K562 (cell line): Measurements from ENCODE around the gene NCMAP. TPM values are rescaled to one million over a fixed set of nuclear protein-coding genes. Genes with fewer than 3 reads are reported as not detected.
"Not testable (repeated sequence)": the region's sequence is repeated elsewhere in the genome, so short reads cannot be mapped to it uniquely, and the experiment has no call there.

Experiments used
- ATAC-seq: fragments of 200-7000 bp; cut with Tn5 transposase; 3 replicates; pipeline ENCODE4 v1.9.1; 2020; ENCODE audit warnings: moderate library complexity
- BruUV-seq: library from RNA; stranded (reverse); fragments of 400-500 nt; replicated peaks from 2 replicates; lab custom pipeline; 2021; lab: Mats Ljungman, UMichigan
- CTCF ChIA-PET: fragments of 300-600 bp; formaldehyde crosslinking; extraction: SDS; loops from one replicate; lab custom pipeline; 2021; ENCODE audit warnings: low intra/inter-chr PET ratio; lab: Yijun Ruan, JAX
- POLR2A ChIA-PET: fragments of 300-600, 350-650 bp; sonication (Branson Sonifier 250); formaldehyde crosslinking; extraction: SDS; loops from one replicate; lab custom pipeline; 2021; ENCODE audit warnings: antibody characterized with exemption, inconsistent platforms; lab: Yijun Ruan, JAX
- DNase-seq, 4 experiments: peaks; one replicate each; pipeline versions ENCODE4 v3.0.0 to v3.0.0-alpha.2; 2011 to 2018; ENCODE audit warnings: low spot score in 3 of 4, mixed read lengths in 3 of 4; ENCODE audit errors: extremely low read depth in 1 of 4
- FAIRE-seq: peaks from 2 replicates; lab custom pipeline; 2011; peaks lifted over from hg19 to GRCh38; lab: Jason Lieb, UNC
- H2AFZ ChIP-seq: 2 replicates; pipeline ENCODE4 v1.6.0; 2011; ENCODE audit warnings: low read depth, low read length, control low read depth, inconsistent platforms
- H3K27ac ChIP-seq: fragments of 200-600 bp; 3 replicates; pipeline ENCODE4 v1.8.0; 2011; ENCODE audit warnings: low read depth, mild to moderate bottlenecking, control low read depth, inconsistent platforms, low read length, moderate library complexity, mixed read lengths; ENCODE audit errors: extremely low read depth
- H3K27me3 ChIP-seq, 2 experiments: fragments of 300-600 bp in 1 of 2; 2 replicates in 1 of 2; 3 replicates in 1 of 2; pipeline versions ENCODE4 v1.6.0 to v1.8.0; 2011; ENCODE audit warnings: inconsistent platforms in 2 of 2, low read length in 2 of 2, mild to moderate bottlenecking in 1 of 2, mixed read lengths in 1 of 2, moderate library complexity in 1 of 2; ENCODE audit not compliant: control insufficient read depth in 2 of 2, insufficient read depth in 2 of 2
- H3K36me3 ChIP-seq: fragments of 300-600 bp; 3 replicates; pipeline ENCODE4 v1.8.0; 2011; ENCODE audit warnings: mild to moderate bottlenecking, low read length, inconsistent platforms; ENCODE audit not compliant: control insufficient read depth, insufficient read depth
- H3K4me1 ChIP-seq, 2 experiments: fragments of 200-600 bp in 1 of 2; replicated peaks in 1 of 2; 2 replicates in 1 of 2; 3 replicates in 1 of 2; pipeline versions ENCODE4 v1.5.1 to v1.8.0; 2011; ENCODE audit warnings: inconsistent platforms in 2 of 2, low read length in 2 of 2, mild to moderate bottlenecking in 1 of 2, mixed read lengths in 1 of 2, moderate library complexity in 1 of 2; ENCODE audit not compliant: control insufficient read depth in 2 of 2, insufficient read depth in 2 of 2
- H3K4me2 ChIP-seq: 2 replicates; pipeline ENCODE4 v1.6.1; 2011; ENCODE audit warnings: low read length, control low read depth, inconsistent platforms, mixed read lengths; ENCODE audit not compliant: insufficient read depth
- H3K4me3 ChIP-seq: fragments of 200-600 bp; sonication (generic), shearing (Covaris generic); 2 replicates; pipeline ENCODE4 v1.5.1; 2016; ENCODE audit warnings: control low read depth, inconsistent platforms
- H3K79me2 ChIP-seq: fragments of 200-600 bp; 3 replicates; pipeline ENCODE4 v1.8.0; 2011; ENCODE audit warnings: low read length, inconsistent platforms; ENCODE audit not compliant: control insufficient read depth, insufficient read depth
- H3K9ac ChIP-seq, 2 experiments: 2 replicates each; pipeline versions ENCODE4 v1.6.0 to v1.6.1; 2011; ENCODE audit warnings: low read depth in 2 of 2, low read length in 2 of 2, control low read depth in 1 of 2, inconsistent platforms in 1 of 2, mild to moderate bottlenecking in 1 of 2, mixed read lengths in 1 of 2; ENCODE audit not compliant: insufficient read depth in 1 of 2
- H3K9me1 ChIP-seq: one replicate; pipeline ENCODE4 v1.6.0; 2011; ENCODE audit warnings: inconsistent platforms, mild to moderate bottlenecking, low read length, moderate library complexity; ENCODE audit not compliant: control insufficient read depth, insufficient read depth
- H3K9me3 ChIP-seq: replicated peaks from 2 replicates; pipeline ENCODE4 v1.5.1; 2011; ENCODE audit warnings: low read depth, low read length, inconsistent platforms; ENCODE audit not compliant: control insufficient read depth, insufficient read depth
- H4K20me1 ChIP-seq: replicated peaks from 2 replicates; pipeline ENCODE4 v1.6.1; 2011; ENCODE audit warnings: low read length, inconsistent platforms, mixed read lengths; ENCODE audit not compliant: control insufficient read depth, insufficient read depth
- CEBPG ChIP-seq, 3 experiments: fragments of 200-800 bp in 1 of 3; sonication (Bioruptor generic) in 1 of 3; sonication (generic) in 1 of 3; formaldehyde crosslinking in 1 of 3; IDR thresholded peaks in 2 of 3; conservative IDR thresholded peaks in 1 of 3; 2 replicates each; pipeline versions ENCODE4 v1.6.1 to v1.8.0; 2016 to 2022; ENCODE audit warnings: missing compliant biosample characterization in 2 of 3, missing genetic modification characterization in 2 of 3, mild to moderate bottlenecking in 1 of 3, missing genetic modification reagents in 1 of 3
- WGBS: fragments of 100-300 bp; shearing (Covaris generic); methylation state at CpG from one replicate; pipeline ENCODE4 v1.1.6; 2016; ENCODE audit warnings: low coverage, mixed read lengths; ENCODE audit not compliant: insufficient coverage; ENCODE audit errors: missing lambda C conversion rate; 5-methylcytosine and 5-hydroxymethylcytosine counted together
- in situ Hi-C: fragments of 300-500 bp; cut with MboI; formaldehyde crosslinking; loops from 4 replicates; pipeline ENCODE4 v1.15.0; 2018; ENCODE audit warnings: inconsistent platforms, mixed read lengths
- intact Hi-C: fragments of 100-400 bp; cut with micrococcal nuclease; formaldehyde crosslinking; loops from 2 replicates; pipeline ENCODE4 v1.14.2; 2022
- polyA plus RNA-seq, 8 experiments: library from polyadenylated mRNA; depleted of rRNA in 4 of 8; stranded (reverse) in 5 of 8; unstranded in 3 of 8; fragments of >200 nt; fragmentation: Nextera tagmentation in 2 of 8; fragmentation: Illumina TruSeq in 1 of 8; extraction: Ambion mirVana in 2 of 8; extraction: Trizol in 1 of 8; gene quantifications; 2 replicates each; pipeline versions ENCODE4 v1.2.1 to v1.2.3, GENCODE V29; 2011 to 2014; ENCODE audit warnings: inconsistent platforms in 1 of 8, missing spikeins in 1 of 8
- total RNA-seq, 7 experiments: library from RNA; depleted of rRNA in 6 of 7; stranded (reverse); fragments of >200 nt in 6 of 7; fragmentation: Illumina TruSeq in 2 of 7; extraction: Trizol in 2 of 7; gene quantifications; 2 replicates each; pipeline versions ENCODE4 v1.2.1 to v1.2.3, GENCODE V29; 2011 to 2021; ENCODE audit warnings: low replicate concordance in 1 of 7
- TF ChIP-seq, protein P1 (sequence below), 2 experiments: fragments of 450-650 bp in 1 of 2; sonication (generic) in 1 of 2; formaldehyde crosslinking in 1 of 2; IDR thresholded peaks in 1 of 2; conservative IDR thresholded peaks in 1 of 2; 2 replicates each; pipeline versions ENCODE4 v1.6.1 to v1.8.1; 2016 to 2023; ENCODE audit warnings: mild to moderate bottlenecking in 2 of 2, moderate library complexity in 2 of 2, inconsistent platforms in 1 of 2, missing genetic modification reagents in 1 of 2
- TF ChIP-seq, protein P2 (sequence below): fragments of 450-650 bp; formaldehyde crosslinking; IDR thresholded peaks from 2 replicates; pipeline ENCODE4 v1.4.0; 2020; ENCODE audit warnings: mild to moderate bottlenecking, mixed read lengths

NCMAP gene
- total and polyA plus RNA-seq, 9 of the 15 experiments (the other 6 are each of a cell fraction or from before 2014, with no cell fraction given): 0.03 TPM; not detected in 8

DNA sequence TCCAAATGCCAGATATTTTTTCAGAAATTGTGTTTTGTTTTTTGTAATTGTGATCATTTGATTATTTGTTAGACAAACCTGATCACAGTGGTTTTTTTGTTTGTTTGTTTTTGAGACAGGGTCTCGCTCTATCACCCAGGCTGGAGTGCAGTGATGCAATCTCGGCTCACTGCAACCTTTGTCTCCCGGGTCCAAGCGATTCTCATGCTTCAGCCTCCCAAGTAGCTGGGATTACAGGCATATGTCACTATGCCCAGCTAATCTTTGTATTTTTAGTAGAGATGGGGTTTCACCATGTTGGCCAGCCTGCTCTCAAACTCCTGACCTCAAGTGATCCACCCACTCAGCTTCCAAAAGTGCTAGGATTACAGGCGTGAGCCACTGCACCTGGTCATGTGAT lies 6.7 kb upstream of the NCMAP start:
- H4K20me1 ChIP-seq; H3K9me3 ChIP-seq; H3K4me3 ChIP-seq; BruUV-seq; H3K4me1 ChIP-seq; H2AFZ ChIP-seq; H3K4me2 ChIP-seq; FAIRE-seq; CTCF ChIA-PET; ATAC-seq; H3K36me3 ChIP-seq; H3K9me1 ChIP-seq; H3K9ac ChIP-seq; intact Hi-C loops; DNase-seq; in situ Hi-C loops; POLR2A ChIA-PET; H3K27ac ChIP-seq; H3K79me2 ChIP-seq; TF ChIP-seq CEBPG (CRISPR knock-in tag; IDR thresholded peaks at IDR 0.05): not testable (repeated sequence)
- WGBS: 0% methylated on average over 5 of the region's 5 CpGs
- TF ChIP-seq, protein P1, sequence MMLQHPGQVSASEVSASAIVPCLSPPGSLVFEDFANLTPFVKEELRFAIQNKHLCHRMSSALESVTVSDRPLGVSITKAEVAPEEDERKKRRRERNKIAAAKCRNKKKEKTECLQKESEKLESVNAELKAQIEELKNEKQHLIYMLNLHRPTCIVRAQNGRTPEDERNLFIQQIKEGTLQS (IDR thresholded peaks at IDR 0.05): peak; percentile 55
- TF ChIP-seq, protein P1 (CRISPR knock-in tag; conservative IDR thresholded peaks at IDR 0.05): not testable (repeated sequence)
- peak in 1 of 2 experiments; percentile 63; a peak in 3 of 4 replicates for TF ChIP-seq CEBPG (tag; conservative IDR thresholded peaks at IDR 0.05 in 1 of 2, IDR thresholded peaks at IDR 0.05 in 1 of 2)
- TF ChIP-seq, protein P2, sequence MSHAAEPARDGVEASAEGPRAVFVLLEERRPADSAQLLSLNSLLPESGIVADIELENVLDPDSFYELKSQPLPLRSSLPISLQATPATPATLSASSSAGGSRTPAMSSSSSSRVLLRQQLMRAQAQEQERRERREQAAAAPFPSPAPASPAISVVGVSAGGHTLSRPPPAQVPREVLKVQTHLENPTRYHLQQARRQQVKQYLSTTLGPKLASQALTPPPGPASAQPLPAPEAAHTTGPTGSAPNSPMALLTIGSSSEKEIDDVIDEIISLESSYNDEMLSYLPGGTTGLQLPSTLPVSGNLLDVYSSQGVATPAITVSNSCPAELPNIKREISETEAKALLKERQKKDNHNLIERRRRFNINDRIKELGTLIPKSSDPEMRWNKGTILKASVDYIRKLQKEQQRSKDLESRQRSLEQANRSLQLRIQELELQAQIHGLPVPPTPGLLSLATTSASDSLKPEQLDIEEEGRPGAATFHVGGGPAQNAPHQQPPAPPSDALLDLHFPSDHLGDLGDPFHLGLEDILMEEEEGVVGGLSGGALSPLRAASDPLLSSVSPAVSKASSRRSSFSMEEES (CRISPR knock-in tag): peak; percentile 73
- peaks cover 23 to 57% of the 10 kb centered on the region in 2 experiments for H3K27me3 ChIP-seq
